HG03045 (cell line): ENCODE measurements around the gene AMPD3.
"Not testable (repeated sequence)": the region's sequence is repeated elsewhere in the genome, so short reads cannot be mapped to it uniquely, and the experiment has no call there.

Experiments used
- ATAC-seq: cut with Tn5 transposase; IDR thresholded peaks from one replicate; pipeline ENCODE4 v1.9.1; 2021; ENCODE audit warnings: mild to moderate bottlenecking, moderate library complexity; ENCODE audit not compliant: unreplicated experiment

AMPD3 gene

DNA sequence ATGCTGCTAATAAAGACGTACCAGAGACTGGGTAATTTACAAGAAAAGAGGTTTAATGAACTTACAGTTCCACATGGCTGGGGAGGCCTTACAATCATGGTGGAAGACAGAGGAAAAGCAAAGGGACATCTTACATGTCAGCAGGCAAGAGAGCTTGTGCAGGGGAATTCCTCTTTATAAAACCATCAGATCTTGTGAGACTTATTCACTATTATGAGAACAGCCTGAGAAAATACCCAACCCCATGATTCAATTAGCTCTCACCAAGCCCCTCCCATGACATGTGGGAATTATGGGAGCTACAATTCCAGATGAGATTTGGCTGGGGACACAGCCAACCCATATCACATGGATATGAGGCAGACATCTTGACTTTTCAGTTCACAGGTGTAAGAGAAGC lies 18.4 kb upstream of the AMPD3 start:
- not testable (repeated sequence) for ATAC-seq

DNA sequence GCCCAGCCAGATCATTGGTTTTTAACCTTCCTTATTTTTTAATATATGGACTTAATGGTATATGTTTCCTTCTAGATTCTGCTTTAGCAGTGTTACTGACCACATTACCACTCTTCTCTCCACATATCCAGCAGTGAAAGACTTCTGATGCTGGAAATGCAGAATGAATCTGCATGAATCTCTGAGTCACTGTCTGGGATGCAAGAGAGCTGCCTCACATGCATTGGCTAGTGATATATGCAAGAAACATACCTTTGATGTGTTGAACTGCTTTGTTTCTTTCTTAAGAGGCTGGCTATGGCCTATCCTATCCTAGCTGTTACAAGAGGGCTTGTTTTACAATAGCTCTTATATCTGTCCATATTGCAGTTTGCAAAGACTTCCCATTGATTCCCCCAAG lies 16.6 kb upstream of the AMPD3 start:
- ATAC-seq = no peak

DNA sequence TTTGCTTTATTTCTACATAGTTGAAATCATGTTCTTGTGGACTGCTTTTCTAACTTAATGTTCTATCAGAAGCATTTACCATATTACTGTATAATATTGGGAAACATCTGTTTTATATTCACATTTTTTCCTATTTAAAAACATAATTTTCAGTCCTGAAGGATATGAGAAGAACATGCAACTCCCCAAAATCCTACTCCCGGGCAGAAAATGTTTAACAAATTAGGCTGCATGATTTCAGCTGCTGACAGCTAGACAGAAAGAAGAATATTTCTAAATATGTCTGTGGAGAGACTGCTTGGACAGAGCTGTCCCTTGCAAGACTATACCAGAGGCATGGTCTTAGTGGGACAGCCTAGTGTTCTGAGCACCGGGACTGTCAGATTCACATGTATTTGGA lies 15.7 kb upstream of the AMPD3 start:
- no peak for ATAC-seq

DNA sequence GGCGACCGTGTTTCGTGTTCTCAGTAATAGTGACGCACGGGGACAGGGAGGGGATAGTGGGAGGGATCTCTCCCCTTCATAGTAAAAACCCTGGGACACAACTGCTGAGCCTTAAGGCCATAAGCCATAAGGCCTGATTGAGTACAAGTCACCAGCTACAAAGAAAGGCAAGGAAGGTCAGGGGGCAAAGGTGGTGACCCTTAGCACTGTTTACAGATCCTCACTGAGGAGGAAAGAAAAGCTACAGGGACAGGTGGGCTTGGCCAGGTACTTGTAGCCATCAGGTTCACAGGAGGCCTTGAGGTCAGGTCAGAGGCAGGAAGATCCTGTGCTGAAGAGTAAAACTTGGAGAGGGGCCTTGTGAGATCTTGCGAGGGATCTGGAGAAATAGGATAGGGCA lies 15.1 kb upstream of the AMPD3 start:
- no peak for ATAC-seq

DNA sequence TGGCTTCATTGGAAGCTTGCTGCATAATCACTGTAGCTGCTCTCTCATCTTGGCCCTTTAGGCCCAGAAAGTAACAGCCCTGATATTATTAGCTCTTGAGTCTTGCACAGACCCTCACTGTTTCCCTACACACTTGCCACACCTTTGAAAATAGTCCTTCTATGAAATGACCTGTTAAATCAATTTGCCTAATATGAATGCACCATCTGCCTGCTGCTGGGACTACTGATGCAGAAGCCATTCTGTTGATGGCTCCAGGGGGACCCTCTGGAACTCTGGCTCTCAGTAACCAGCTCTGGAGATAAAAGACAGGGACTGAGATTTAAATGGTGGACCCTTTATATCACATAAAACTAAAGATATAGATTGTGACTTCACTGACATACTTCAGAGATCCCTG lies 14.7 kb upstream of the AMPD3 start:
- no peak for ATAC-seq

DNA sequence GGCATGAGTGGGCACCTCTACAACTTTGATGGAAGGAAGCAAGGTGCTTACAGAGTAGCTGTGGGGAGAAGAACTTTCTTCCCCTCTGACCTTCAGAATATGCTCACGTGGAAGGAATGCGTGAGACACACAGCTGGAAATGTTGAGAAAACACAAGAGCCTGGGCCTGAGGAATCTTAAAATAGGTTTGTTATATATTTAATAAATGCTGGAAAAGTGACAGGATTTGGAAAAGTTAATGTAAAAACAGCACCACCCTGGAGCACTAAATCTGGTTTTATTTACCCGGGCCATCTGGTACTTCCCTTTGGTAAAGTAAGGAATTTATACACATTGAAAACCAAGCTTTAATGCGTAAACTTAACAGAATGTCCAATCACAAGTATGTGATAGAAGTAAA lies 14.0 kb upstream of the AMPD3 start:
- ATAC-seq = no peak

DNA sequence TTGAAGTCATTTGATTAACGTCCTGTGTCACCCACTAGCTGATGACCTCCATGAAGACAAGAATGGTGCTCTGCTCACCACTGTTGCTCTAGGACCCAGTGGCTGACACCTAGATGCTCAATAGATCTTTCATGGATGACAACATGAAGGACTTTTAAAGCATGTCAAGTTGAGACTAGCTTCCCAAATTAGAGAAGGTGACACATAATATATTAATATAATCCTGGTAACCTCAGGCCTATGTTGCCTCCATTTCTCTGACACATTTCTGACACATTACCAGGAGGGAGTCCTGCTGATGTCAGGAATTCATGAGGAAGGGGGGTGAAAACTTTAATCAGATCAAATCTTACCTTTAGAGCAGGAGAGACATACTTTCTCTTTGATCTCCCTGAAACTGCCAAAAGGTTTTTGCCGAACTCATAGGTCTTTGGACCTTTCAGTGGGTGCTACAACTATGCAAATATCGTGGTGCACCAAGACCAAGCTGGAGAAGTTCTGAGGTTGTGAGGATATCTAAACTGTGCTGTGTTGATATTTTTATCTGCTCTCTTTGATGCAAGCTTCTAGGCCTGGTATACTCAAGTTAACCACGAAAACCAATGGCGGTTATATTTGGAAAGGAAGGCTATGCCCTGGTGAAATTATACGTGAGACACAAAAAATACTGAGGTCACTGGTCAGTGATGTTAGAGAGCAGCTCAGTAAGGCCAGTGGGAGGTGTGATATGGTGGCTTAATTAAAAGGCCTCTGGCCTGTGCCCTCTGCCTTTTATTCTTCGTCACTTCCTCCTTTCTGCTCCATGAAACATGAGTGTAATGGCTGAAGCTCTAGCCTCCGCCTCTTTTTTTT lies 13.2 kb upstream of the AMPD3 start:
- ATAC-seq = peak; percentile 94

DNA sequence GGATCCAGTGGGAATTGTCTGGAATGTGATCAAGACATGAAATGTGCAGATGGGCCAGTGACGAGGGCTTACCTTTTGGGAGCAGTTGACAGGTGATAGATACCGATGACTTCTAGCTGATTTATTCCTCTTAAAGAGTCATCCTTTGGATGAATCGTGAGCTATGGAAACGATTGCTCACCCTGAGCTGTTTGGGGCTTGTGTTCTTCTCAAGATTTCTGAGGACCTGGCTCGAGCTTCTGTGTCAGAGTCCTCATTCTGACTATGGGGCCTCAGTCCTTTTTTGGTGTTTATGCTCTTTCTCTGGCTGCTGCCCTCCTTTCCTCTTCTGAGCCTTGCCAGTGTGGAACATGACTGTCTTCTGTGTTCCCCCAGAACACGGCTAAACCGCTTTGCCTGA lies 11.9 kb upstream of the AMPD3 start:
- ATAC-seq = no peak

DNA sequence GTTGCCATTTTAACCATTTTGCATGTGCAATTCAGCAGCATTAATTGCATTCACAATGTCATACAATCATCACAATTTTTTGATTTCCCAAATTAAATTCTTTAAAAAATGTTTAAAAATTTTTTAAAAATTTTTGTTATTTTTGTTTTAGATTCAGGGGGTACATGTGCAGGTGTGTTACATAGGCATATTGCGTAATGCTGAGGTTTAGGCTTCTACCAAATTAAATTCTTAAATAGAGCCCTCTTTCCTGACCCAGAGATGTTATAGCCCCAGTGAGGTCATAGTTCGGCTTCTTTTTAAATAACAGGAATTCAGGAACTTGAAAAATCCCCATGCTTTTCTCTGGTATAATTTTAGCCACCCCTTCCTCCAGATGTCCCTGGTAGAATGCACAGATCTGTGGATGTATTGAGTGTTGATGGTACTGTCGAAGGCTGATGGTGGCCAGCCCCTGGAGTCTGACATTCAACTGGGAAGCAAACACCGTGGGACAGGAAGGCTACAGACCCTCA lies 11.3 kb upstream of the AMPD3 start:
- ATAC-seq = no peak

DNA sequence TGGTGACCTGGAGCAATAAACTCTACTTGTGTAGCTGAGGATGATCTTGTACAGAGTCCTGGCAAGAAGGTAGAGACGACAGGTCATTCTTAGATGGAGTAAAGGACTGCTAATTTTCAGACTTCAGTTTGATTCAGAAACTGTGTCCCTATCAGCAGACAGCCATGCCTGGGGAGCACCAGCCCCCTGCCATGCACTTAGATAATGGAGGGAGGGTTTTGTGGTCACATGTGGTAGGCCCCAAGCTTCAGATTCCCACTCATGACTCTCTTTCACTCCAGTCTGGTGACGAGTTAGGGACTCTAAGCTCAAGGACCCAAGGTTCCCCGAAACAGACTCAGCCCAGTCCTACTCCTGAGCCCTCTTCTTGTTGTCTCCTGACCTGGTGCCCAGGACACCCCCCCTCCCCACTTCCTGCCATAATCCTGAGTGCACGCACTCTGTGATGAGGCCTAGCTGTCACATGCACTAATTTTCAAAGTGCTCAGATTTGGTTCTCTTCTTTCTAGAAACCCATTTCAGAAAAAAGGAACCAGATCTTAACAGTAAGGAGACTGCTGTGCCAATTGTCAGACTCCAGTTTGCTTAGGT lies 10.2 kb upstream of the AMPD3 start:
- no peak for ATAC-seq

DNA sequence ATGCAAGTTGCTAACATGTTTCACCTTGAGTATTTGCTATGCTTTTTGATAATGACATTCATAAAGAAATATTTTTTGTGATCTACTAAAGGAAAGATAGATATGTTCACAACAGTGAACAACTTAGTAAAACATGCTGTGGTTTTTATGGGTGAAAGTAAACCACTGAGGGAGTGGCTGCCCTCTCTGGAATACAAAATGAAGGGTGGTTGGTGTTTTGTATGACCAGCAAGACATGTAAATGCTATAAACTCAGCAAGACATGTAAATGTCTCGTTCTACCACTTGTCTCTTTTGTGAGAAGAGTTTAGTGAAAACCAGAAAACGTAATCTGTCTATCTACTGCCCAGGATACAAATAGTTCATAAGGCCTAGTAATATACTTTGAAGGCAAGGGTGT lies 7.6 kb upstream of the AMPD3 start:
- ATAC-seq = no peak

DNA sequence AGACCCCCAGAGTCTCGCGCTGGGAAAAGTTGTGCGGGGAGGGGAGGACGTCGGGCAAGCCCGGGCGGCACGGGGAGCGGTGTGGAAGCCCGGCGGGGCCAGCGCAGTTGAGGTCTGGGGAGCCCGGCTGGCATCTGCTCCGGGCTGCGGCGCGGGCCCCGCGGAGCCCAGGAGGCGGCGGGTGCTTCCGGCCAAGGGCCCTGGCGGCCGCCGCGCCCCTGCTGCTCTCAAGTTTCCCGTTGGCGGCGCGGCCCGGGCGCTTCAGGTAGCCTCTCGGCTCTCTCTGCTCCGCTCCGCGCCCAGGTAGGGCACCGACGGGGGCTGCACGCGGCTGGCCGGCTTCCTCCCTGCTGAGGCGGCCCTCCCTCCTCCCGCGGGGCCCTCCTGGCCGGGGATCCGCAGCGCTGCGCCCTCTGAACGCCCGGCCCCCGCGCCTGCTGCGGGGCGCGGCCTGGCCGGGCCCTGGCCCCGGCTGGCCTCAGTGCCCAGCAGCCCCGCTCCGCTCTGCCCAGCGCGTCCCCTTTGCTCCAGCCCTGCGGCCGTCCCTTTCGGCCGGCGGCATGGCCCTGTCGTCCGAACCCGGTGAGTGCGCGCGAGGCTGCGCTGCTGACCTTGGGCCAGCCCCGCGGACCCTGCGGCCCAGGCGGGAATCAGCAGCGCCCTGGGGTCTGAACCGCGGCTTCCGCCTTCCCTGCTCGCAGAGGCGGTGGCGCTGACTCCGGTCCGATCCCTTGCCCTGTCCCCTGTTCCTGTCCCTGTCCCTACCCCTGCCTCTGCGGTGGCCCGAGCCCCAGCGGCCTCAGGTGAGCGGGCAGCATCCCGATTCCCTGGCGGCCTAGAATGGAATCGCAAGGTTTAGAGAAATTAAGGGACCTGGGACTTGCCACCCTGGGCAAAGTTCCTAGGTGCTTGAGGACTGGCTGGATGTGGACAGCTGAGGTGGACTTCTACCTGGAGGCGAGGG lies 4.3 kb upstream of the AMPD3 start:
- no peak for ATAC-seq

DNA sequence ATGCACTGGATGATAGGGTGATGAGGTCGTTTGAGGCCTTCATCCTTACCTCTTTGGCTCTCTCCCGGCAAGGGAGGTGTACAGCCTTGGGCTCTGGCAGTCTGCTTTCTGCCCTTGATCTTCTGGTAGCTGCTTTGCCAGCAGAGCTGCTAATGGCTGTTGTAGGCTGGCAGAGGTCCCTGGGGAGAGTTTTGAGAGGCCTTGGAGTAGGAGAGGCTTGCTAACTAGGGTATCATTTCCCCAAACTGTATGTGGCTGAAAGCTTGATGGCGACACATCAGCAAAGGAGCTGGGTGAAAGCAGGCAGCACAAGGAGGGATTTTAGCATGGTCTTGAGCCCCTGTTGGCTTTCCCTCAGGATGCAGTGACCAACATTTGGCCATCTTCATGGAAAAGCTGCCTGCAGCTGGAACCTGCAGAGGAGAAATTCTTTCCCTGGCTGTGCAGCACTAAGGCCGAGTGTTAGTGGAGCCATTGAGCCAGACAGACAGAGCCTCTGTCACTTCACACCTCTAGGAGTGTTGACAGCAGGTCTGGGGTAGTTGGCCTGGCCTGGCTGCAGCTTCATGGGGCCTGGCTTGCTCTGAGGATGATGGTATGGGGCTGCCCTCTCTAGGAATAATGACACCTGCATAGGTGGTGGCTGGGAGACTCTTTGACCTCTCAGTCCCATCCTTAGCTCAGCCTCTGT lies 3.5 kb upstream of the AMPD3 start:
- ATAC-seq = no peak

DNA sequence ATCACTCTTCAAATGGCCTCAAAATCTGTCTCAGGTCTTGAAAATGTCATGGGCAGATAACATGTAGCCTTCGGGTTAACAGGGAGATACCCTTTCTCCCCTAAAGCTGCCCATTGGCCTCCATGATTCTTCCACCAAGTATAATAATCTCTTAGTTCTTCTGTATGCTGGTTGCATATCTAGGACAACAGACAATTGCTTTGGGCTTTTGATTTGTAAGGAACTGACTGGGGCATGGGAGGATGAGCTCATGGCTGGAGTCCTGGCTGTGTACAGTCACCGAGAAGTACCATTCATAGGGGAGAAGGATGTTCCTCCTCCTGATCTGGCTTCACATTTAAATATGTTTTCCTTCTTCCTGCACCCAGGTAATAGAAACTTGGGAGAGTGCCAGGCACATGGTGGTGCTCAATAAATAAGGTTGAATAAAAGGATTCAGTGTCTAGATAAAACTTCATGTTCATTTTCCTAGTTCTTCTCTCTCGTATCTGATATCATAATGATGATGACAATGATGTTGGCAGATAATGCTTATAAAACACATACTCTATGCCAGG lies 2.8 kb upstream of the AMPD3 start:
- no peak for ATAC-seq

DNA sequence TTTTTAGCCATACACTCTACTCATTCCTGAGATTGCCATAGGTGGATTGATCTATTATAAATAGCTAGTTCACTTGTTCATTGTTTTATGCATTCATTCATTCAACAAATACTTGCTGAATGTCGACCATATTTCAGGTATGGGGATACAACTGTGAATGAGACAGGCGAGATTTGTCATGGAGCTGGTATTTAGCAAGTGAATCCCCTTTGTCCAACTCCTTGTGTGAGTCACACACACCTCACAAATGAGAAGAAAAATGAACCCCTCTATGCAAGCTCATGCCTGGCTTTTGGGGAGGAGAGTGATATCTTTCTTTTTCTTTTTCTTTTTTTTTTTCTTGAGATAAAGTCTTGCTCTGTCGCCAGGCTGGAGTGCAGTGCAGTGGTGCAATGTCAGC lies 1.8 kb upstream of the AMPD3 start:
- no peak for ATAC-seq

DNA sequence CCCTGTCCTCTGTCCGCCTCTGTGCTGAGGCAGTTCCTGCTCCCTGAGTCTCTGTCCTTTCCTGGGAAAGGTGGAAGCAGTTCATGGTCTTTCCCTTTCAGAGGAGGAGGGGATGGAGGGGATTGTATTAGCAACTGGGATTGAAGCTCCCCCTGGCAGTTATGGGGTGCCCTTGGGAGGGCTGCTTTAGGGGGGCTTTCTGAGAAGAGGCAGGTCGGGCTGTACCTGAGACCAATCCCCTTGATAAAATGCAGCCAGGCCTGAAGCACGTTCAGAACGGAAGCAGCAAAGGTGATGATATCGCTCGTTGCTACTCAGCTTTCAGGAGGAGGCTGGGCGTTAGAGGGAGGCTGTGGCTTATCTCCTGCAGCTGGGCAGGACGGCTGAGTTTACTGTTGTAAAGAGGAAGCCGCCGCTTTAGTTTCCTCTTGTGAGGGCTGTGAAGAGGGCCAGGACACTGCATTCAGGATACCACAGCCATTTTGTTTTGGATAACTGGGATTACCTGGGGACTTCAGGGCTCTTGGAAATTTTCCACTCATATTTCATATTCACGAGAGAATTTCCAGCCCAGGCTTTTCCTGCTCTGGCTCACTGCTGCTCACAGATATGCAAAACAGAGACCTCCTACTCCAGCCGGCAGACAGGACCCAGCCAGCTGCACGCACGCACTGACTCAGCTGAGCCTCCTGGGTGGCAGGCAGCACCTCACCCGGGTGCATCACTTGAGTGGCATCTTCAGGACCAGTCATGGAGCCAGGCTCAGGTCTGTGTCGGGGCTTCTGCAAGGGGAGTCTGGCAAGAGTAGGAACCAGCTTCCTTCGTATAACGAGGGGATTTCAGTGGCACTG lies 798 bp downstream of the AMPD3 start:
- peak; percentile 59 for ATAC-seq

DNA sequence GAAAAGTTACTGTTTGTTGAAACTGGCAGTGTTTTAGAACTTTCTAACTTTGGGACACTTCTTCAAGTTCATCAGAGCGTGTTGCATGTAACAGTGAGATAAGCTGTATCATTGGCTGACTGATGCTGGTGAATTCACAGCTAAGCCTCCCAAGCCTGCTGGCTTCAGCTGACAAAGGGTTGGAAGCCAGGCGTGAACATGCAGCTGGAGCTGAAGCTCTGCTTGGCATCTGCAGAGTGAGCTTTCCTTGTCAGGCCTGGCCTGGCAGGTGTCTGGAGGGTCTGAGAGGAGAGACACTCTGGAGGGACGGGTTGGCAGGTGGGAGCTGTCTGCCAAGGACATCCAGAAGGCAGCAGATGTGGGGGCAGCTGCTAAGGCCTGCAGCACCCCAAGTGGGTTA lies 1.5 kb downstream of the AMPD3 start:
- ATAC-seq = no peak

DNA sequence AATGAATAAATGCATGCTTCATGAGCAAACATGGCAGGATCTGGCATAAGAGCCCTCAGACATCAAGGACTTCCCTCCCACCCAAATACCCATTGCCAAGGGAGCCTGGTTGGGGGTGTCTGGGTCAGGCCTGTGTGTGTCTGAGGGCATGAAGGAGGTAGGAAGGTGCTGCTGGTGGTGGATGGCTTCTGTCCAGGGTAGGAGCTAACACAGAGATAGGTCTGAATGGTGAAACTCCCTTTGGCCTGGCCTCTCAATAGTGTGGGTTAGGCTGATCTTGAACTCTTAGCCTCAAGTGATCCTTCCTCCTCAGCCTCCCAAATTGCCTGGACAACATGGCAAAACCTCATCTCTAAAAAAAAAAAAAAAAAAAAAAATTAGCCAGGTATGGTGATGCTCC lies 2.8 kb downstream of the AMPD3 start:
- no peak for ATAC-seq
